WTC11 (cell line): ENCODE results near the gene TMEM175. TPM values are rescaled to one million over a fixed set of nuclear protein-coding genes. Genes with fewer than 3 reads are reported as not detected.

Experiments
- ATAC-seq: fragments of 200-7000 bp; cut with Tn5 transposase; 2 replicates; pipeline ENCODE4 v1.10.0; 2021; ENCODE audit warnings: mild to moderate bottlenecking, moderate library complexity
- CTCF ChIA-PET: fragments of 300-600 bp; sonication (Branson Sonifier 250); formaldehyde crosslinking; loops from one replicate; lab custom pipeline; 2021; ENCODE audit warnings: antibody characterized with exemption; lab: Charles Lee
- POLR2A ChIA-PET: fragments of 350-600 bp; sonication (Branson Sonifier 250); formaldehyde crosslinking; loops from one replicate; lab custom pipeline; 2021; ENCODE audit warnings: antibody characterized with exemption; lab: Charles Lee
- DNase-seq: peaks from one replicate; pipeline ENCODE4 v3.0.0; 2021; ENCODE audit warnings: low spot score
- H3K27ac Mint-ChIP-seq: 2 replicates; pipeline ENCODE4 v1.8.0; 2021; ENCODE audit warnings: mixed read lengths
- H3K27me3 Mint-ChIP-seq: 2 replicates; pipeline ENCODE4 v1.8.0; 2021; ENCODE audit warnings: low read depth, mild to moderate bottlenecking, moderate library complexity, mixed read lengths
- H3K36me3 Mint-ChIP-seq: 2 replicates; pipeline ENCODE4 v1.8.0; 2021; ENCODE audit warnings: mixed read lengths
- H3K4me1 Mint-ChIP-seq: 2 replicates; pipeline ENCODE4 v1.8.0; 2022; ENCODE audit warnings: mixed read lengths
- H3K4me3 Mint-ChIP-seq: 2 replicates; pipeline ENCODE4 v1.8.0; 2021; ENCODE audit warnings: mild to moderate bottlenecking, moderate library complexity, mixed read lengths
- H3K9me3 Mint-ChIP-seq: 2 replicates; pipeline ENCODE4 v1.8.0; 2021; ENCODE audit warnings: mixed read lengths
- E2F4 ChIP-seq: sonication (generic); formaldehyde crosslinking; IDR thresholded peaks from 2 replicates; pipeline ENCODE4 v1.8.1; 2022; ENCODE audit warnings: low read depth, mild to moderate bottlenecking, moderate library complexity, missing genetic modification reagents, borderline replicate concordance
- EMX1 ChIP-seq: fragments of 250-450 bp; sonication (Bioruptor Pico); IDR thresholded peaks from 2 replicates; pipeline ENCODE4 v1.8.0; 2021; ENCODE audit warnings: mild to moderate bottlenecking
- FOXJ3 ChIP-seq: sonication (generic); formaldehyde crosslinking; IDR thresholded peaks from 2 replicates; pipeline ENCODE4 v1.9.0; 2021; ENCODE audit warnings: missing genetic modification reagents, mild to moderate bottlenecking, borderline replicate concordance
- GRHL2 ChIP-seq: fragments of 250-450 bp; sonication (Bioruptor Pico); IDR thresholded peaks from 2 replicates; pipeline ENCODE4 v1.8.0; 2022; ENCODE audit warnings: mild to moderate bottlenecking, moderate library complexity; ENCODE audit not compliant: insufficient replicate concordance, severe bottlenecking
- GTF2I ChIP-seq: fragments of 250-450 bp; sonication (Bioruptor Pico); conservative IDR thresholded peaks from 2 replicates; pipeline ENCODE4 v1.4.0; 2021; ENCODE audit warnings: mild to moderate bottlenecking
- MAX ChIP-seq: sonication (generic); formaldehyde crosslinking; IDR thresholded peaks from 2 replicates; pipeline ENCODE4 v1.8.0; 2022; ENCODE audit warnings: mild to moderate bottlenecking, missing genetic modification reagents
- MYBL2 ChIP-seq: sonication (generic); formaldehyde crosslinking; IDR thresholded peaks from 2 replicates; pipeline ENCODE4 v1.8.1; 2023; ENCODE audit warnings: mild to moderate bottlenecking, moderate library complexity, missing genetic modification reagents
- NFATC4 ChIP-seq: fragments of 250-450 bp; sonication (Bioruptor Pico); IDR thresholded peaks from 2 replicates; pipeline ENCODE4 v1.9.0; 2021; ENCODE audit warnings: mild to moderate bottlenecking
- PREB ChIP-seq: sonication (generic); formaldehyde crosslinking; IDR thresholded peaks from 2 replicates; pipeline ENCODE4 v1.8.1; 2022; ENCODE audit warnings: mild to moderate bottlenecking, missing genetic modification reagents, moderate library complexity, borderline replicate concordance
- TEAD1 ChIP-seq: sonication (generic); formaldehyde crosslinking; IDR thresholded peaks from 2 replicates; pipeline ENCODE4 v1.8.0; 2022; ENCODE audit warnings: mild to moderate bottlenecking, missing genetic modification reagents
- ZBTB43 ChIP-seq: sonication (generic); formaldehyde crosslinking; IDR thresholded peaks from 2 replicates; pipeline ENCODE4 v1.8.1; 2023; ENCODE audit warnings: mild to moderate bottlenecking, missing genetic modification reagents
- ZNF512 ChIP-seq: sonication (generic); formaldehyde crosslinking; IDR thresholded peaks from 2 replicates; pipeline ENCODE4 v1.8.1; 2022; ENCODE audit warnings: missing genetic modification reagents, borderline replicate concordance
- ZSCAN18 ChIP-seq: fragments of 250-450 bp; sonication (Bioruptor Pico); IDR thresholded peaks from 2 replicates; pipeline ENCODE4 v2.1.2; 2022; ENCODE audit warnings: mild to moderate bottlenecking, moderate library complexity
- total RNA-seq: library from RNA; stranded (reverse); gene quantifications from 3 replicates; pipeline ENCODE4 v1.2.3, GENCODE V29; 2021
- TF ChIP-seq, protein P1 (sequence below): fragments of 250-450 bp; sonication (Bioruptor Pico); IDR thresholded peaks from 2 replicates; pipeline ENCODE4 v1.9.0; 2021; ENCODE audit warnings: moderate library complexity, mild to moderate bottlenecking, inconsistent platforms, borderline replicate concordance
- TF ChIP-seq, protein P2 (sequence below): sonication (generic); formaldehyde crosslinking; IDR thresholded peaks from 2 replicates; pipeline ENCODE4 v1.8.0; 2022; ENCODE audit warnings: missing genetic modification reagents
- TF ChIP-seq, protein P3 (sequence below): sonication (generic); formaldehyde crosslinking; IDR thresholded peaks from 2 replicates; pipeline ENCODE4 v1.8.1; 2023; ENCODE audit warnings: mild to moderate bottlenecking, missing genetic modification reagents, moderate library complexity

TMEM175 gene
- total RNA-seq, 1 experiment from 2014 or later, result 9.2 TPM

- ChIA-PET POLR2A (no interaction called here), CTCF (no interaction called here)
- Mint-ChIP-seq H3K36me3 (no peaks in the 10 kb centered on the region), H3K4me1 (no peaks in the 10 kb centered on the region), H3K27me3 (no peaks in the 10 kb centered on the region), H3K27ac (no peak overlapping the region), H3K9me3 (no peaks in the 10 kb centered on the region), H3K4me3 (no peak overlapping the region)
- ATAC-seq (no peak), DNase-seq (no peak)
- TF ChIP-seq MYBL2 (no peak), GRHL2 (CRISPR knock-in tag) (no peak), ZSCAN18 (CRISPR knock-in tag) (no peak), E2F4 (CRISPR knock-in tag) (no peak), MAX (CRISPR knock-in tag) (no peak), ZBTB43 (CRISPR knock-in tag) (no peak)
Observed at GRCh38 chr4:955161-955921, 23.1 kb downstream of the TMEM175 start.

GRCh38 chr4:955931-956381, 23.7 kb downstream of the TMEM175 start:
- TF ChIP-seq EMX1 (CRISPR knock-in tag) (no peak), GTF2I (CRISPR knock-in tag) (no peak), ZNF512 (CRISPR knock-in tag) (no peak)
- TF ChIP-seq, protein P1, sequence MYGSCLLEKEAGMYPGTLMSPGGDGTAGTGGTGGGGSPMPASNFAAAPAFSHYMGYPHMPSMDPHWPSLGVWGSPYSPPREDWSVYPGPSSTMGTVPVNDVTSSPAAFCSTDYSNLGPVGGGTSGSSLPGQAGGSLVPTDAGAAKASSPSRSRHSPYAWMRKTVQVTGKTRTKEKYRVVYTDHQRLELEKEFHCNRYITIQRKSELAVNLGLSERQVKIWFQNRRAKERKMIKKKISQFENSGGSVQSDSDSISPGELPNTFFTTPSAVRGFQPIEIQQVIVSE (CRISPR knock-in tag), result no peak
- DNase-seq, result no peak
- Mint-ChIP-seq H3K27me3 (no peaks in the 10 kb centered on the region), H3K4me1 (no peaks in the 10 kb centered on the region), H3K9me3 (no peaks in the 10 kb centered on the region), H3K36me3 (no peaks in the 10 kb centered on the region), H3K27ac (no peak overlapping the region), H3K4me3 (no peak overlapping the region)
- ChIA-PET POLR2A (no interaction called here), CTCF (no interaction called here)
- no peak for ATAC-seq

DNA sequence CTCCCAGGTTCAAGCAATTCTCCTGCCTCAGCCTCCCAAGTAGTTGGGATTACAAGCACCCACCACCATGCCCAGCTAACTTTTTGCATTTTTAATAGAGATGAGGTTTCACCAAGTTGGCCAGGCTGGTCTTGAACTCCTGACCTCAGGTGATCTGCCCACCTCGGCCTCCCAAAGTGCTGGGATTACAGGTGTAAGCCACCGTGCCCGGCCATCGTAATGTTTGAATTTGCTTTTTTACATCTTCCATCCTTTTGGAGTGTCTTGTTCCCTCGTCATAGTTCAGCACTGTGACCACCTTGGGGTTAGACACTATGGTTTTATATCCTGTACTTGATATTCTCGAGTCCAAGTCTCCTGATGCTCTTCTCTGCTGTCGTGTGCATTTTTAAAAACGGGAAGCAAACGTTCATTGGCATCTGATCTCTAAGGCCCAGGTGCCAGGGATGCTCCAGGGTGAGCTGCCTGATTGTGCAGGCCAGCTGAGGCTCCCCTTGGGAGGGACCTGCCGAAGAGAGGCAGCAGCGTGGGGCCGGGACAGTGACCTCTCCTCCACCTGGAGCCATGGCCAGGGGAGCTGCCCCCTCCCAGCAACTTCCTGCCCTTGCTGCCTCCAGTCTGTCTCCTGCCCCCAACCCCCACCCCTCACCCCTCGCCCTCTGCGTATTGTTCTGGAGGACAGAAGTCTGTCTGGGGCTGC, 24.4 kb downstream of the TMEM175 start:
- ChIA-PET POLR2A (no interaction called here), CTCF (interaction anchor here (0.7 kb wide), 1 partner anchor 439 kb away, joined by 3 read pairs; no protein-coding TSS in a partner anchor)
- Mint-ChIP-seq H3K27ac (no peak overlapping the region; the same call in 1 of the 2 replicates), H3K27me3 (no peaks in the 10 kb centered on the region), H3K36me3 (no peaks in the 10 kb centered on the region), H3K4me1 (no peaks in the 10 kb centered on the region), H3K9me3 (no peaks in the 10 kb centered on the region), H3K4me3 (no peak overlapping the region)
- DNase-seq, result no peak
- ATAC-seq, result no peak
- TF ChIP-seq, protein P2, sequence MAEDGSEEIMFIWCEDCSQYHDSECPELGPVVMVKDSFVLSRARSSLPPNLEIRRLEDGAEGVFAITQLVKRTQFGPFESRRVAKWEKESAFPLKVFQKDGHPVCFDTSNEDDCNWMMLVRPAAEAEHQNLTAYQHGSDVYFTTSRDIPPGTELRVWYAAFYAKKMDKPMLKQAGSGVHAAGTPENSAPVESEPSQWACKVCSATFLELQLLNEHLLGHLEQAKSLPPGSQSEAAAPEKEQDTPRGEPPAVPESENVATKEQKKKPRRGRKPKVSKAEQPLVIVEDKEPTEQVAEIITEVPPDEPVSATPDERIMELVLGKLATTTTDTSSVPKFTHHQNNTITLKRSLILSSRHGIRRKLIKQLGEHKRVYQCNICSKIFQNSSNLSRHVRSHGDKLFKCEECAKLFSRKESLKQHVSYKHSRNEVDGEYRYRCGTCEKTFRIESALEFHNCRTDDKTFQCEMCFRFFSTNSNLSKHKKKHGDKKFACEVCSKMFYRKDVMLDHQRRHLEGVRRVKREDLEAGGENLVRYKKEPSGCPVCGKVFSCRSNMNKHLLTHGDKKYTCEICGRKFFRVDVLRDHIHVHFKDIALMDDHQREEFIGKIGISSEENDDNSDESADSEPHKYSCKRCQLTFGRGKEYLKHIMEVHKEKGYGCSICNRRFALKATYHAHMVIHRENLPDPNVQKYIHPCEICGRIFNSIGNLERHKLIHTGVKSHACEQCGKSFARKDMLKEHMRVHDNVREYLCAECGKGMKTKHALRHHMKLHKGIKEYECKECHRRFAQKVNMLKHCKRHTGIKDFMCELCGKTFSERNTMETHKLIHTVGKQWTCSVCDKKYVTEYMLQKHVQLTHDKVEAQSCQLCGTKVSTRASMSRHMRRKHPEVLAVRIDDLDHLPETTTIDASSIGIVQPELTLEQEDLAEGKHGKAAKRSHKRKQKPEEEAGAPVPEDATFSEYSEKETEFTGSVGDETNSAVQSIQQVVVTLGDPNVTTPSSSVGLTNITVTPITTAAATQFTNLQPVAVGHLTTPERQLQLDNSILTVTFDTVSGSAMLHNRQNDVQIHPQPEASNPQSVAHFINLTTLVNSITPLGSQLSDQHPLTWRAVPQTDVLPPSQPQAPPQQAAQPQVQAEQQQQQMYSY (CRISPR knock-in tag), result no peak
- TF ChIP-seq TEAD1 (CRISPR knock-in tag) (no peak), GRHL2 (CRISPR knock-in tag) (no peak), PREB (no peak), NFATC4 (CRISPR knock-in tag) (no peak), FOXJ3 (CRISPR knock-in tag) (no peak)
- TF ChIP-seq, protein P3, sequence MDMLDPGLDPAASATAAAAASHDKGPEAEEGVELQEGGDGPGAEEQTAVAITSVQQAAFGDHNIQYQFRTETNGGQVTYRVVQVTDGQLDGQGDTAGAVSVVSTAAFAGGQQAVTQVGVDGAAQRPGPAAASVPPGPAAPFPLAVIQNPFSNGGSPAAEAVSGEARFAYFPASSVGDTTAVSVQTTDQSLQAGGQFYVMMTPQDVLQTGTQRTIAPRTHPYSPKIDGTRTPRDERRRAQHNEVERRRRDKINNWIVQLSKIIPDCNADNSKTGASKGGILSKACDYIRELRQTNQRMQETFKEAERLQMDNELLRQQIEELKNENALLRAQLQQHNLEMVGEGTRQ (CRISPR knock-in tag), result no peak
